K562 (cell line): Measurements from ENCODE around the gene CLDN12.

ENCODE experiments used
- BACH1 ChIP-seq: fragments of 200-800 bp; sonication (Bioruptor generic); IDR thresholded peaks from 2 replicates; pipeline ENCODE4 v1.6.1; 2016; ENCODE audit warnings: missing genetic modification characterization, missing compliant biosample characterization
- CHCHD3 ChIP-seq: fragments of 250-450 bp; sonication (Bioruptor Pico); IDR thresholded peaks from 2 replicates; pipeline ENCODE4 v2.1.2; 2022; ENCODE audit warnings: mild to moderate bottlenecking
- CTCF ChIP-seq, 3 experiments: IDR thresholded peaks in 2 of 3; conservative IDR thresholded peaks in 1 of 3; 2 replicates each; pipeline ENCODE4 v1.5.1; 2011 to 2012; ENCODE audit warnings: low read length in 3 of 3, mild to moderate bottlenecking in 3 of 3, control low read depth in 2 of 3, improper control_type of control experiment in 1 of 3, inconsistent platforms in 1 of 3, low read depth in 1 of 3, mixed read lengths in 1 of 3, moderate library complexity in 1 of 3; ENCODE audit not compliant: insufficient read depth in 2 of 3
- E2F5 ChIP-seq: sonication (generic); formaldehyde crosslinking; IDR thresholded peaks from 2 replicates; pipeline ENCODE4 v1.8.0; 2022; ENCODE audit warnings: mild to moderate bottlenecking, missing genetic modification reagents
- HCFC1 ChIP-seq: IDR thresholded peaks from 2 replicates; pipeline ENCODE4 v1.6.1; 2012; ENCODE audit warnings: low read depth, low read length, improper control_type of control experiment
- KLF13 ChIP-seq: fragments of 450-650 bp; IDR thresholded peaks from 2 replicates; pipeline ENCODE4 v1.6.1; 2016; ENCODE audit warnings: missing genetic modification characterization, low read depth, mild to moderate bottlenecking, missing compliant biosample characterization, moderate library complexity, borderline replicate concordance
- POLR2A ChIP-seq: fragments of 450-650 bp; conservative IDR thresholded peaks from 2 replicates; pipeline ENCODE4 v1.6.1; 2016
- TAF1 ChIP-seq: IDR thresholded peaks from 2 replicates; pipeline ENCODE4 v1.6.1; 2011; ENCODE audit warnings: mild to moderate bottlenecking, low read length, moderate library complexity; ENCODE audit not compliant: insufficient read depth, control insufficient read depth, severe bottlenecking; ENCODE audit errors: extremely low read depth

- no peak for TF ChIP-seq CHCHD3 (CRISPR knock-in tag)
- no peak for TF ChIP-seq E2F5 (CRISPR knock-in tag)
- no peak for TF ChIP-seq HCFC1
- no peak for TF ChIP-seq CTCF (IDR thresholded peaks at IDR 0.05 in 2 of 3, conservative IDR thresholded peaks at IDR 0.05 in 1 of 3; ENCODE audit: insufficient read depth in 2 of 3, low read depth in 1 of 3, low read length in 3 of 3)
- no peak for TF ChIP-seq POLR2A
- no peak for TF ChIP-seq KLF13 (tag)
- TF ChIP-seq TAF1, result no peak
- no peak for TF ChIP-seq BACH1
Measured at GRCh38 chr7:90421651-90422050, 18.4 kb downstream of the CLDN12 start.
